Right ventricle myocardium inferior (tissue), 1 donor: ENCODE data around the gene CACNB4. TPM values are rescaled to one million over a fixed set of nuclear protein-coding genes. Genes with fewer than 3 reads are reported as not detected.
"Not testable (repeated sequence)": the region's sequence is repeated elsewhere in the genome, so short reads cannot be mapped to it uniquely, and the experiment has no call there.

Experiments used
- ATAC-seq: fragments of 200-7000 bp; cut with Tn5 transposase; one replicate; pipeline ENCODE4 v1.9.1; 2020; ENCODE audit warnings: mild to moderate bottlenecking, moderate library complexity
- DNase-seq: peaks from one replicate; pipeline ENCODE4 v3.0.0; 2021; ENCODE audit errors: missing footprints
- intact Hi-C: fragments of 100-400 bp; cut with DNase I; formaldehyde crosslinking; loops from one replicate; pipeline ENCODE4 v1.11.0; 2022
- total RNA-seq: library from RNA; stranded (reverse); fragmentation: NEBNext Ultra II Directional; extraction: Animal tissue kit (Norgen Biotek cat#: 25700); gene quantifications from one replicate; pipeline ENCODE4 v1.2.1, GENCODE V29; 2021
- donor health status: DM: no; HTN: yes; CAD: no; lungs with severe emphysema.

The CACNB4 gene
- total RNA-seq, 1 donor from 2014 or later: 0.35 TPM

GRCh38 chr2:151996243-151997003, 102.4 kb downstream of the CACNB4 start:
- ATAC-seq (no peak), DNase-seq (no peak)
- intact Hi-C loops: no loop called here

DNA sequence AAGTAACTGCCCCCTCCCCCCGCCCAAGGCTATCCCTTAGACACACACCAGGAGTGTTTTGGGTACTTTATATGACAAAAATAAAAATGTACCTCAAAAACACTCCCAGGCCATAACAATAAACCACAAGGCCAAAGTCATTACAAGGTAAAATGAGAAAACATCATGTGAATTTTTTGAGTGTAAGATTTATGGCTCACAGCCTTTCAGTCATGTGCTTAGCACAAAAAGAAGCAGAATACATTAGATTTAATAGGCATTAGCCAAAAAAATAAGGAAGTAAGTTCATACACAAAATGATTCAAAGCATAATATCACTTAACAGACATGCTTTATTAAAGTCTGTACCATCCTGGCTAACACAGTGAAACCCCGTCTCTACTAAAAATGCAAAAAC, 103.7 kb downstream of the CACNB4 start:
- intact Hi-C loops: no loop called here
- DNase-seq: no peak
- ATAC-seq: no peak

DNA sequence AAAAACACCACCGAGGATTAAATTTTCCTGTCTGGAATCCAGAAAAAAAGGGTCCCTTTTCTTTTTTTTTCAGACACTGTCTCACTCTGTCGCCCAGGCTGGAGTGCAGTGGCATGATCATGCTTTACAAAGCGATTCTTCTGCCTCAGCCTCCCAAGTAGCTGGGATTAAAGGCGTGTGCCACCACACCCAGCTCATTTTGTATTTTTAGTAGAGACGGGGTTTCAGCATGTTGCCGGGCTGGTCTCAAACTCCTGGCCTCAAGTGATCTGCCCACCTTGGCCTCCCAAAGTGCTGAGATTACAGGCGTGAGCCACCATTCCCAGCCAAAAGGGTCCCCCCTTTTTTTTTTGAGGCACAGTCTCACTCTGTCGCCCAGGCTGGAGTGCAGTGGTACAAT, 104.7 kb downstream of the CACNB4 start:
- intact Hi-C loops, DNase-seq, ATAC-seq: not testable (repeated sequence)

GRCh38 chr2:151991010-151991409, 107.8 kb downstream of the CACNB4 start:
- DNase-seq (no peak), ATAC-seq (no peak)
- intact Hi-C loops: no loop called here

- intact Hi-C loops: no loop called here
- ATAC-seq (no peak), DNase-seq (no peak)
Measured at GRCh38 chr2:151989378-151989777, 109.5 kb downstream of the CACNB4 start.

DNA sequence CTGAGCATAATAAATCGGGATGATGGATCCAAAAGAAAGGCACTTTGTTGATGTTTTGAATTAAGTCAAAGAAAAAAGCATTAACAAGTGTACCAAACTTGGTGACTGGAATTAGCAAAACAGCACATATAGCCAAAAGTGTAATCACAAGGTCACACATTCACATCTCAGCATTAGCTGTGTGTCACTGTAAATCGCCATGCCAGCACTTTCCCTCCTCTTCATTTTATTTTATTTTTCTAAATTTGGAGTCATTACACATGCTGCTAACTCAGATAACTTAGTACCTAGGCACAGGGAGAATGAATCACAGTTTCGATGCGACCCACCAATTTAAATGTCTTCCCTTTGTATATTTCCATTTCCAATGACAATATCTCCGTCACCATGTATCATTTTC, 111.4 kb downstream of the CACNB4 start:
- ATAC-seq (no peak), DNase-seq (no peak)
- intact Hi-C loops: no loop called here

GRCh38 chr2:151984424-151985083, 114.3 kb downstream of the CACNB4 start:
- DNase-seq: no peak
- no peak for ATAC-seq
- intact Hi-C loops: no loop called here

DNA sequence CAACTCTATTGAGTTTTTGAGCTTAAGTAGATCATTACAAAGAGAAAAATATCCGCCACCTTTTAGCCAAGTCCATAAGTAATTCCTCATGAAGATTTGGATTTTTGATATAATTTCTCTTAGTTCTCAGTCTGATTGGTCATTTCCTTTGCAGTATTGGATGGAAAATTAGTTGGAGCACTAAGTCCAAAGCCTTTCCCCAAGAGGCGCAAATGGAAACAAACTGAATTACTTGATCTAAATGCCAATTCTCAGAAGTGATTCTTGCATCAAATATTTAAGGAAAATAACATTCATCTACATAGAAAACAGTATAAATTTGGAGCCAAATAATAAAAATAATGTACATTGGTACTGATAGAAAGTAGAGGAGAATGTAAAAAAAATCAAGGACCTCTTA, 115.6 kb downstream of the CACNB4 start:
- ATAC-seq (no peak), DNase-seq (no peak)
- intact Hi-C loops: no loop called here

DNA sequence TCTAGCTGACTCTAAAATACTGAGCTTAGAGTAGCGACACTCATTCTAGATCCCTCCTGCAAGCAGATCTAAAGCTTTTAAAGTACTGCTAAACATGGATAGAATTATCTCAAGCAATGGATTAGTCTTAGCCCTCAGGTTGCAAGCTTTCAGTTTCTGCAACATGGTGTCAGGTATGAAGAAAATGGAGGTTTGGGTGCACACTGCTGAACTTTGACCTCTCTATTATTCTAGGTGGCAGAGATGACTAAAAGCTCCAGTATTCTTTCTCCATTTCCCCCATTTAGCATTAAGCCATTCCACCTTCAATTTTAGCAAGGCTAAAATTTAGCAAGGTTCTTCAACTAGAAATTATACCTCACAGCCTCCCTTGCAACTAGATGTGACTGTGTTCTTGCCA, 117.0 kb downstream of the CACNB4 start:
- no peak for DNase-seq
- intact Hi-C loops: no loop called here
- no peak for ATAC-seq

- ATAC-seq (no peak), DNase-seq (no peak)
- intact Hi-C loops: no loop called here
Measured at GRCh38 chr2:151979694-151980093, 119.2 kb downstream of the CACNB4 start.

DNA sequence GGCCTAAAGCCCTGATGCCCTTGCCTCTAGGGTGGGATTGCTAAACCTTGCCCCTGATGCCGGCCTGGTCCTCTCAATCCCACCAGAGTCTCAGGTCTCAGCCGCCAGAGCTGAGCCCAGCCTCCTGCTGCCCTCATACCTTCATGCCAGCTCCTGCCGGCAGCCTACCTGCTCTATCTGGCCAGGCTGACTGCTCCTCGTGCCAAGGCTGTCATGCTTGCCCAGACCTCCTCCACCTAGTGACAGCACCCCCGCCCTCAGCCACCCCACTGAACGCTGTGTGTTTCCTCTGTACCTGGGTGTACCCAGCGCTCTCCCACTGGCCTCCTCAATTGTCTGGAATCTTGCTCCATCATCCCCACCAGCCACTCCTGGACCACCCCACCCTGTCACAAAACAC, 120.1 kb downstream of the CACNB4 start:
- intact Hi-C loops: no loop called here

GRCh38 chr2:151977631-151978030, 121.2 kb downstream of the CACNB4 start:
- no peak for ATAC-seq
- intact Hi-C loops: no loop called here

More for the DNA sequence above, 120.1 kb downstream of the CACNB4 start:
- DNase-seq (no peak), ATAC-seq (no peak)

GRCh38 chr2:151976945-151977353, 121.9 kb downstream of the CACNB4 start:
- ATAC-seq (no peak), DNase-seq (no peak)
- intact Hi-C loops: no loop called here

More at GRCh38 chr2:151977631-151978030, 121.2 kb downstream of the CACNB4 start:
- DNase-seq: no peak

DNA sequence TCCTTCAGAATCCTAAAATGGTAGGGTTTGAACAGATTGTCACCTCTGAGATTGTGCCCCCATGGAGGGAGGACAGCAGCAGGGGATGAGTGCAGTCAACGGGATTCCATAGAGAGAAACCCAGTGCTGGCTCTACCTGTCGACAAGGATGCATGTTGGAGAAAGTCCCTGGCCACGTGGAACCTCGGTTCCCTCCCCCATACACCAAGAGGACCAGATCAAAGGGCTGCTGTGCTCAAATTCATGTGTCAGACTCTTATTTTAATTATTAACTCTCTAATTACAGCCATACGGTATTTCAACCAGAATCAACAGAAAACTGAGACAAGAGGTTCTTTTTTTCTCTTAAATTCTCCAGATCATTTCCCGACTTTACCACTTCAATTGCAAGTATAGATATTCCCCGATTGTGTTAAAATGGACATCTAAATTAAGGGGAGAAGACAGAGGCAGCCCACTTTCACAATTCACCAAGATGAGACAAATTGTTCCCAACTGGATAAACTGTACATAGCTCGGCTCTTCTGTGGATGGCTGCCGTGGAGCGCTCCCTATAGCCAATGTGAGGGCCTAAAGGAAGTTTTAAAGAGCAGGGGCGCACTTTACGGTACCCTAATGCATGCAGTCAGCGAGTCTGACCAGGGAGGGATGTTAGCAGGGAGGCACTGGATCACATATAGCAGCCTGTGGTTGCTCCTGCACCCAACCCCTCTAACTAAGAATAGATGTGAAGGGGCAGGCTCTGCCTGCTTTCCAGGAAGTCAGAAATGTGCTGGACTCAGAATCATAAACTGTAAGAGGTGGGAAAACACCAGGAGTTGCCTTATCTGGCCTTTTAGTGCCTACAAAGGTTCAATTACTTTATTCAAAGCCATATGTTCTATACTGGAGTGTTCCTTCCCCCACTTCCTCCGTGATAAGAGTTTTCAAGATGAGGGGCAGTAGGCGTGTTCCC, 123.1 kb downstream of the CACNB4 start:
- intact Hi-C loops: no loop called here

GRCh38 chr2:151974988-151975387, 123.9 kb downstream of the CACNB4 start:
- no peak for ATAC-seq
- intact Hi-C loops: no loop called here
- no peak for DNase-seq

More for the DNA sequence above, 123.1 kb downstream of the CACNB4 start:
- DNase-seq: no peak
- no peak for ATAC-seq

- ATAC-seq: peak; percentile 67
- DNase-seq: no peak
- intact Hi-C loops: no loop called here
Measured at GRCh38 chr2:151973901-151974199, 125.0 kb downstream of the CACNB4 start.

- ATAC-seq: no peak
- intact Hi-C loops: no loop called here
- no peak for DNase-seq
Measured at GRCh38 chr2:151973013-151973900, 125.6 kb downstream of the CACNB4 start.

GRCh38 chr2:151972241-151973012, 126.4 kb downstream of the CACNB4 start:
- no peak for ATAC-seq
- DNase-seq: no peak
- intact Hi-C loops: no loop called here
